A549 (cell line): ENCODE measurements around the gene MRPL36. TPM values are rescaled to one million over a fixed set of nuclear protein-coding genes. Genes with fewer than 3 reads are reported as not detected.

ENCODE experiments used
- ATAC-seq, 2 experiments: fragments of 200-7000 bp in 1 of 2; fragments of >200 bp in 1 of 2; cut with Nextera tagmentation in 1 of 2; cut with Tn5 transposase in 1 of 2; 3 replicates each; pipeline versions ENCODE4 v1.8.0 to v1.9.1; 2018 to 2020; ENCODE audit warnings: mild to moderate bottlenecking in 1 of 2, moderate library complexity in 1 of 2
- CTCF ChIA-PET: fragments of 300-600 bp; sonication (Branson Sonifier 250); formaldehyde crosslinking; extraction: SDS; loops from one replicate; lab custom pipeline; 2021; ENCODE audit warnings: antibody characterized with exemption, inconsistent platforms; lab: Yijun Ruan, JAX
- POLR2A ChIA-PET: fragments of 350-600 bp; formaldehyde crosslinking; extraction: SDS; loops from one replicate; lab custom pipeline; 2021; ENCODE audit warnings: antibody characterized with exemption, inconsistent platforms; lab: Yijun Ruan, JAX
- DNase-seq, 2 experiments: peaks; one replicate each; pipeline versions ENCODE4 v3.0.0 to v3.0.0-alpha.2; 2011 to 2016; ENCODE audit warnings: low read depth in 1 of 2, low spot score in 1 of 2
- FAIRE-seq: peaks from 2 replicates; lab custom pipeline; 2011; peaks lifted over from hg19 to GRCh38; lab: Jason Lieb, UNC
- H3K27ac ChIP-seq, 2 experiments: fragments of >200 bp; sonication (Bioruptor Twin); formaldehyde crosslinking; 3 replicates each; pipeline ENCODE4 v1.5.1; 2016 to 2017
- H3K4me1 ChIP-seq: fragments of >200 bp; sonication (Bioruptor Twin); formaldehyde crosslinking; 3 replicates; pipeline ENCODE4 v1.6.1; 2016
- H3K4me2 ChIP-seq: fragments of >200 bp; sonication (Bioruptor Twin); formaldehyde crosslinking; 3 replicates; pipeline ENCODE4 v1.6.1; 2016
- H3K4me3 ChIP-seq: fragments of >200 bp; sonication (Bioruptor Twin); formaldehyde crosslinking; 3 replicates; pipeline ENCODE4 v1.5.1; 2016
- H3K9me3 ChIP-seq: fragments of >200 bp; sonication (Bioruptor Twin); formaldehyde crosslinking; 3 replicates; pipeline ENCODE4 v1.6.1; 2016
- ATOH8 ChIP-seq: fragments of 250-450 bp; sonication (Bioruptor Pico); IDR thresholded peaks from 2 replicates; pipeline ENCODE4 v1.5.0; 2020; ENCODE audit warnings: low read depth, mild to moderate bottlenecking, moderate library complexity
- BCL3 ChIP-seq: fragments of >200 bp; sonication (Bioruptor Twin); formaldehyde crosslinking; IDR thresholded peaks from 3 replicates; pipeline ENCODE4 v1.6.1; 2016
- CBX2 ChIP-seq: fragments of 200-600 bp; sonication (generic); IDR thresholded peaks from 2 replicates; pipeline ENCODE4 v1.6.1; 2016; ENCODE audit warnings: low read depth, mild to moderate bottlenecking, borderline replicate concordance
- ELK1 ChIP-seq: fragments of 150-350 bp; IDR thresholded peaks from 2 replicates; pipeline ENCODE4 v1.6.1; 2014; ENCODE audit warnings: low read depth, mild to moderate bottlenecking, low read length
- EP300 ChIP-seq, 2 experiments: fragments of >200 bp; sonication (Bioruptor Twin); formaldehyde crosslinking; IDR thresholded peaks; 2 replicates in 1 of 2; 3 replicates in 1 of 2; pipeline ENCODE4 v1.6.1; 2016 to 2017
- HEYL ChIP-seq: fragments of 250-450 bp; sonication (Bioruptor Pico); IDR thresholded peaks from 2 replicates; pipeline ENCODE4 v1.8.0; 2021; ENCODE audit warnings: mild to moderate bottlenecking, moderate library complexity
- HMGXB4 ChIP-seq: fragments of 250-450 bp; sonication (Bioruptor Pico); IDR thresholded peaks from 2 replicates; pipeline ENCODE4 v1.5.0; 2021; ENCODE audit warnings: mild to moderate bottlenecking, moderate library complexity, borderline replicate concordance
- HOXA7 ChIP-seq: fragments of 250-450 bp; sonication (Bioruptor Pico); IDR thresholded peaks from 2 replicates; pipeline ENCODE4 v1.5.0; 2020; ENCODE audit warnings: mild to moderate bottlenecking, moderate library complexity
- HOXB13 ChIP-seq: fragments of 250-450 bp; sonication (Bioruptor Pico); IDR thresholded peaks from 2 replicates; pipeline ENCODE4 v1.5.0; 2020; ENCODE audit warnings: low read depth, mild to moderate bottlenecking, moderate library complexity
- JUN ChIP-seq, 2 experiments: fragments of >200 bp; sonication (Bioruptor Twin); formaldehyde crosslinking; IDR thresholded peaks; 2 replicates in 1 of 2; 3 replicates in 1 of 2; pipeline ENCODE4 v1.6.1; 2016 to 2017
- JUNB ChIP-seq: fragments of >200 bp; sonication (Bioruptor Twin); formaldehyde crosslinking; IDR thresholded peaks from 2 replicates; pipeline ENCODE4 v1.6.1; 2016
- KDM1A ChIP-seq: fragments of 200-600 bp; sonication (generic); IDR thresholded peaks from 2 replicates; pipeline ENCODE4 v1.6.1; 2016; ENCODE audit warnings: low read depth, mild to moderate bottlenecking
- KDM5A ChIP-seq: fragments of 200-600 bp; sonication (generic); IDR thresholded peaks from 2 replicates; pipeline ENCODE4 v1.6.1; 2016; ENCODE audit warnings: antibody characterized with exemption, mild to moderate bottlenecking
- MAX ChIP-seq: IDR thresholded peaks from 2 replicates; pipeline ENCODE4 v1.6.1; 2012
- MAZ ChIP-seq: fragments of 150-350 bp; IDR thresholded peaks from 2 replicates; pipeline ENCODE4 v1.6.1; 2014; ENCODE audit warnings: antibody characterized with exemption, low read depth, low read length, borderline replicate concordance
- NR3C1 ChIP-seq: fragments of >200 bp; sonication (Bioruptor Twin); formaldehyde crosslinking; IDR thresholded peaks from 3 replicates; pipeline ENCODE4 v1.6.1; 2017
- RAD21 ChIP-seq, 2 experiments: fragments of >200 bp in 1 of 2; sonication (Bioruptor Twin) in 1 of 2; formaldehyde crosslinking in 1 of 2; IDR thresholded peaks in 1 of 2; conservative IDR thresholded peaks in 1 of 2; 2 replicates in 1 of 2; 3 replicates in 1 of 2; pipeline ENCODE4 v1.6.1; 2012 to 2018; ENCODE audit warnings: inconsistent platforms in 1 of 2
- REST ChIP-seq: fragments of 200-600 bp; sonication (generic); IDR thresholded peaks from 2 replicates; pipeline ENCODE4 v1.6.1; 2016; ENCODE audit warnings: antibody characterized with exemption, mild to moderate bottlenecking, moderate library complexity
- RNF2 ChIP-seq: fragments of 200-600 bp; sonication (generic); IDR thresholded peaks from 2 replicates; pipeline ENCODE4 v1.6.1; 2016; ENCODE audit warnings: low read depth, mild to moderate bottlenecking, antibody characterized with exemption, moderate library complexity, borderline replicate concordance
- SREBF2 ChIP-seq: fragments of 450-650 bp; IDR thresholded peaks from 2 replicates; pipeline ENCODE4 v1.6.1; 2014; ENCODE audit warnings: mild to moderate bottlenecking, moderate library complexity
- WGBS: methylation state at CpG from one replicate; pipeline ENCODE4 v1.1.6; 2017; ENCODE audit errors: missing lambda C conversion rate; 5-methylcytosine and 5-hydroxymethylcytosine counted together
- polyA plus RNA-seq, 4 experiments: library from polyadenylated mRNA; depleted of rRNA in 3 of 4; stranded (reverse); fragments of >200 nt; fragmentation: RNase III in 1 of 4; extraction: RNeasy Plus Mini Kit Qiagen cat#74134 plus additional on column Dnase treatment in 1 of 4; gene quantifications; 2 replicates in 3 of 4; 3 replicates in 1 of 4; pipeline ENCODE4 v1.2.3, GENCODE V29; 2011 to 2017

MRPL36 gene
- polyA plus RNA-seq, 2 of the 4 experiments (the other 2 are of a cell fraction), result 114 to 127 TPM

GRCh38 chr5:1784197-1785050, 15.2 kb downstream of the MRPL36 start:
- Histone ChIP-seq H3K27ac (no peak overlapping the region), H3K4me1 (no peaks in the 10 kb centered on the region), H3K4me3 (no peak overlapping the region), H3K4me2 (no peak overlapping the region), H3K9me3 (no peaks in the 10 kb centered on the region)
- 44% methylated on average over 20 of the region's 20 CpGs for WGBS
- POLR2A ChIA-PET, result no interaction called here
- no peak for ATAC-seq
- CTCF ChIA-PET, result interaction anchor here (0.9 kb wide), 1 partner anchor 12 kb away, joined by 3 read pairs; no protein-coding TSS in a partner anchor
- FAIRE-seq, result no peak
- TF ChIP-seq KDM1A, result no peak
- TF ChIP-seq ELK1, result no peak
- no peak for TF ChIP-seq RAD21 (conservative IDR thresholded peaks at IDR 0.05 in 1 of 2, IDR thresholded peaks at IDR 0.05 in 1 of 2)
- TF ChIP-seq HEYL (CRISPR knock-in tag), result no peak
- TF ChIP-seq BCL3, result no peak
- no peak for TF ChIP-seq RNF2
- TF ChIP-seq KDM5A, result no peak
- no peak for TF ChIP-seq SREBF2
- TF ChIP-seq EP300 (IDR thresholded peaks at IDR 0.05), result no peak
- no peak for DNase-seq

- DNase-seq (no peak), FAIRE-seq (no peak), ATAC-seq (no peak)
- no peak overlapping the region for H3K4me2 ChIP-seq
- TF ChIP-seq JUN (IDR thresholded peaks at IDR 0.05) (no peak), NR3C1 (no peak), MAX (no peak), HMGXB4 (CRISPR knock-in tag) (no peak), JUNB (no peak)
- no peaks in the 10 kb centered on the region for H3K4me1 ChIP-seq
- CTCF ChIA-PET, result no interaction called here
- no peaks in the 10 kb centered on the region for H3K9me3 ChIP-seq
- POLR2A ChIA-PET, result no interaction called here
- no peak overlapping the region for H3K4me3 ChIP-seq
- H3K27ac ChIP-seq, result no peak overlapping the region
- WGBS, result 55% methylated on average over 9 of the region's 11 CpGs
Measured at GRCh38 chr5:1783216-1783554, 16.5 kb downstream of the MRPL36 start.

- Histone ChIP-seq H3K4me3 (no peak overlapping the region), H3K4me1 (no peaks in the 10 kb centered on the region), H3K27ac (no peak overlapping the region), H3K9me3 (no peaks in the 10 kb centered on the region), H3K4me2 (no peak overlapping the region)
- no peak for FAIRE-seq
- ChIA-PET CTCF (no interaction called here), POLR2A (no interaction called here)
- WGBS, result 57% methylated on average over 13 of the region's 14 CpGs
- no peak for TF ChIP-seq HOXA7
- no peak for TF ChIP-seq HOXB13 (CRISPR knock-in tag)
- no peak for TF ChIP-seq CBX2
- TF ChIP-seq REST, result no peak
- no peak for TF ChIP-seq ATOH8 (CRISPR knock-in tag)
- no peak for TF ChIP-seq MAZ
- ATAC-seq, result no peak
- no peak for DNase-seq
Measured at GRCh38 chr5:1782385-1783215, 17.0 kb downstream of the MRPL36 start.
